IPS-20b (cell line): ENCODE results near the gene CHMP6.
"Not testable (repeated sequence)": the region's sequence is repeated elsewhere in the genome, so short reads cannot be mapped to it uniquely, and the experiment has no call there.

ENCODE experiments used
- H3K27ac ChIP-seq: one replicate; pipeline ENCODE4 v1.5.1; 2013; ENCODE audit warnings: low read length
- H3K27me3 ChIP-seq: 2 replicates; pipeline ENCODE4 v1.6.1; 2013; ENCODE audit warnings: mild to moderate bottlenecking, low read length, inconsistent platforms; ENCODE audit not compliant: insufficient read depth
- H3K36me3 ChIP-seq: 2 replicates; pipeline ENCODE4 v1.6.1; 2013; ENCODE audit warnings: low read depth, mild to moderate bottlenecking, inconsistent platforms, low read length, moderate library complexity; ENCODE audit not compliant: insufficient read depth
- H3K4me1 ChIP-seq: 2 replicates; pipeline ENCODE4 v1.6.1; 2013; ENCODE audit warnings: mild to moderate bottlenecking, control low read depth, inconsistent platforms, low read length, moderate library complexity; ENCODE audit not compliant: insufficient read depth
- H3K4me3 ChIP-seq: 2 replicates; pipeline ENCODE4 v1.5.1; 2013; ENCODE audit warnings: mild to moderate bottlenecking, low read length, inconsistent platforms
- H3K9ac ChIP-seq: 2 replicates; pipeline ENCODE4 v1.6.1; 2013; ENCODE audit warnings: low read depth, mild to moderate bottlenecking, inconsistent platforms, low read length, moderate library complexity
- H3K9me3 ChIP-seq: 2 replicates; pipeline ENCODE4 v1.6.1; 2013; ENCODE audit warnings: mild to moderate bottlenecking, low read depth, low read length, inconsistent platforms; ENCODE audit not compliant: insufficient read depth

Gene CHMP6

GRCh38 chr17:81013642-81014041, 22.0 kb downstream of the CHMP6 start:
- H3K36me3 ChIP-seq: no peaks in the 10 kb centered on the region
- no peak overlapping the region for H3K27ac ChIP-seq
- no peak overlapping the region for H3K9ac ChIP-seq
- H3K4me3 ChIP-seq: no peak overlapping the region
- H3K9me3 ChIP-seq: peaks cover 13% of the 10 kb centered on the region
- H3K4me1 ChIP-seq: no peaks in the 10 kb centered on the region; the same call in 1 of the 2 replicates
- no peaks in the 10 kb centered on the region for H3K27me3 ChIP-seq

- H3K27ac ChIP-seq: no peak overlapping the region
- H3K9ac ChIP-seq: no peak overlapping the region
- no peaks in the 10 kb centered on the region; the same call in 1 of the 2 replicates for H3K4me1 ChIP-seq
- no peaks in the 10 kb centered on the region for H3K36me3 ChIP-seq
- no peaks in the 10 kb centered on the region for H3K27me3 ChIP-seq
- H3K4me3 ChIP-seq: no peak overlapping the region
- peaks cover 13% of the 10 kb centered on the region for H3K9me3 ChIP-seq
These were observed 23.5 kb downstream of the CHMP6 start for GRCh38 chr17:81015136-81015535.

GRCh38 chr17:81016575-81016974, 24.9 kb downstream of the CHMP6 start:
- Histone ChIP-seq H3K9me3 (peaks cover 6% of the 10 kb centered on the region; the same call in 1 of the 2 replicates), H3K36me3 (no peaks in the 10 kb centered on the region), H3K27me3 (no peaks in the 10 kb centered on the region), H3K4me3 (no peak overlapping the region), H3K9ac (no peak overlapping the region), H3K27ac (no peak overlapping the region), H3K4me1 (no peaks in the 10 kb centered on the region; the same call in 1 of the 2 replicates)

- H3K9me3 ChIP-seq, H3K4me1 ChIP-seq, H3K9ac ChIP-seq, H3K27me3 ChIP-seq, H3K36me3 ChIP-seq, H3K4me3 ChIP-seq, H3K27ac ChIP-seq: not testable (repeated sequence)
These were observed 25.7 kb downstream of the CHMP6 start for GRCh38 chr17:81017330-81017729.

- no peak overlapping the region for H3K4me3 ChIP-seq
- H3K9me3 ChIP-seq: no peaks in the 10 kb centered on the region
- H3K27ac ChIP-seq: no peak overlapping the region
- H3K36me3 ChIP-seq: no peaks in the 10 kb centered on the region
- no peaks in the 10 kb centered on the region; the same call in 1 of the 2 replicates for H3K4me1 ChIP-seq
- H3K27me3 ChIP-seq: no peaks in the 10 kb centered on the region; the same call in 1 of the 2 replicates
- 0 out of 2 replicates have a peak overlapping the region, but pooled peaks have one; percentile 33 for H3K9ac ChIP-seq
These were observed 26.6 kb downstream of the CHMP6 start for GRCh38 chr17:81018044-81018802.

GRCh38 chr17:81019563-81020442, 28.2 kb downstream of the CHMP6 start:
- Histone ChIP-seq H3K4me1 (no peaks in the 10 kb centered on the region; the same call in 1 of the 2 replicates), H3K4me3 (no peak overlapping the region), H3K9me3 (no peaks in the 10 kb centered on the region), H3K36me3 (no peaks in the 10 kb centered on the region), H3K9ac (no peak overlapping the region), H3K27me3 (no peaks in the 10 kb centered on the region; the same call in 1 of the 2 replicates), H3K27ac (no peak overlapping the region)

GRCh38 chr17:81020443-81020766, 28.8 kb downstream of the CHMP6 start:
- no peak overlapping the region for H3K27ac ChIP-seq

GRCh38 chr17:81020767-81021497, 29.3 kb downstream of the CHMP6 start:
- Histone ChIP-seq H3K9me3 (no peaks in the 10 kb centered on the region), H3K9ac (no peak overlapping the region), H3K27ac (no peak overlapping the region), H3K27me3 (no peaks in the 10 kb centered on the region; the same call in 1 of the 2 replicates), H3K36me3 (no peaks in the 10 kb centered on the region), H3K4me1 (no peaks in the 10 kb centered on the region; the same call in 1 of the 2 replicates), H3K4me3 (no peak overlapping the region)

More at GRCh38 chr17:81020443-81020766, 28.8 kb downstream of the CHMP6 start:
- Histone ChIP-seq H3K9me3 (no peaks in the 10 kb centered on the region), H3K9ac (no peak overlapping the region), H3K4me3 (no peak overlapping the region), H3K4me1 (no peaks in the 10 kb centered on the region; the same call in 1 of the 2 replicates), H3K36me3 (no peaks in the 10 kb centered on the region), H3K27me3 (no peaks in the 10 kb centered on the region; the same call in 1 of the 2 replicates)

GRCh38 chr17:81021531-81022343, 30.1 kb downstream of the CHMP6 start:
- H3K4me1 ChIP-seq: no peaks in the 10 kb centered on the region; the same call in 1 of the 2 replicates
- no peak overlapping the region for H3K27ac ChIP-seq
- no peak overlapping the region for H3K4me3 ChIP-seq
- H3K9ac ChIP-seq: no peak overlapping the region
- no peaks in the 10 kb centered on the region for H3K9me3 ChIP-seq
- H3K36me3 ChIP-seq: no peaks in the 10 kb centered on the region
- H3K27me3 ChIP-seq: no peaks in the 10 kb centered on the region; the same call in 1 of the 2 replicates

- no peak overlapping the region for H3K4me3 ChIP-seq
- no peaks in the 10 kb centered on the region for H3K9me3 ChIP-seq
- no peak overlapping the region for H3K9ac ChIP-seq
- H3K27me3 ChIP-seq: no peaks in the 10 kb centered on the region; the same call in 1 of the 2 replicates
- H3K27ac ChIP-seq: no peak overlapping the region
- H3K36me3 ChIP-seq: no peaks in the 10 kb centered on the region
- no peaks in the 10 kb centered on the region; the same call in 1 of the 2 replicates for H3K4me1 ChIP-seq
These were observed 30.7 kb downstream of the CHMP6 start for GRCh38 chr17:81022344-81022676.
